GM12878 (cell line): ENCODE data around the gene MX1. TPM values are rescaled to one million over a fixed set of nuclear protein-coding genes. Genes with fewer than 3 reads are reported as not detected.
A peak's percentile ranks its signal among the peaks of the same experiment; 100 is the strongest.

Experiments
- ATAC-seq: fragments of 200-7000 bp; cut with Tn5 transposase; 3 replicates; pipeline ENCODE4 v1.9.1; 2020; ENCODE audit warnings: mild to moderate bottlenecking, moderate library complexity
- BruUV-seq: library from RNA; stranded (reverse); fragments of 400-500 nt; replicated peaks from 2 replicates; lab custom pipeline; 2021; lab: Mats Ljungman, UMichigan
- CTCF ChIA-PET: fragments of 300-600 bp; sonication (Branson Sonifier 250); formaldehyde crosslinking; extraction: SDS; loops from one replicate; lab custom pipeline; 2021; ENCODE audit warnings: inconsistent platforms; lab: Yijun Ruan, JAX
- POLR2A ChIA-PET: fragments of 350-600 bp; formaldehyde crosslinking; extraction: SDS; loops from one replicate; lab custom pipeline; 2021; ENCODE audit warnings: inconsistent platforms; lab: Charles Lee
- RAD21 ChIA-PET: fragments of 300-600 bp; sonication (Branson Sonifier 250); formaldehyde crosslinking; loops from one replicate; lab custom pipeline; 2023; ENCODE audit warnings: antibody characterized with exemption; ENCODE audit not compliant: unreplicated experiment; lab: Charles Lee
- SMC1A ChIA-PET: fragments of 300-600 bp; sonication (Branson Sonifier 250); formaldehyde crosslinking; loops from one replicate; lab custom pipeline; 2023; ENCODE audit not compliant: unreplicated experiment, uncharacterized antibody; lab: Charles Lee
- DNase-seq: peaks from one replicate; pipeline ENCODE4 v3.0.0-alpha.2; 2011; ENCODE audit warnings: low read depth, low spot score
- FAIRE-seq: peaks from 3 replicates; lab custom pipeline; 2011; peaks lifted over from hg19 to GRCh38; lab: Jason Lieb, UNC
- H2AFZ ChIP-seq: 2 replicates; pipeline ENCODE4 v1.6.0; 2011; ENCODE audit warnings: low read depth, low read length, control low read depth; ENCODE audit not compliant: control insufficient read depth
- H3K27ac ChIP-seq: 2 replicates; pipeline ENCODE4 v1.5.1; 2011; ENCODE audit warnings: control low read depth; ENCODE audit not compliant: control insufficient read depth, insufficient read depth
- H3K27me3 ChIP-seq, 2 experiments: replicated peaks in 1 of 2; 2 replicates each; pipeline versions ENCODE4 v1.6.0 to v1.6.1; 2011; ENCODE audit warnings: low read length in 1 of 2; ENCODE audit not compliant: control insufficient read depth in 2 of 2, insufficient read depth in 2 of 2
- H3K36me3 ChIP-seq, 2 experiments: 2 replicates each; pipeline ENCODE4 v1.5.1; 2011; ENCODE audit warnings: low read length in 1 of 2; ENCODE audit not compliant: control insufficient read depth in 2 of 2, insufficient read depth in 2 of 2
- H3K4me1 ChIP-seq: 2 replicates; pipeline ENCODE4 v1.6.1; 2011; ENCODE audit warnings: mild to moderate bottlenecking, low read length, moderate library complexity, mixed read lengths; ENCODE audit not compliant: control insufficient read depth, insufficient read depth
- H3K4me2 ChIP-seq: 2 replicates; pipeline ENCODE4 v1.6.0; 2011; ENCODE audit warnings: control low read depth; ENCODE audit not compliant: control insufficient read depth, insufficient read depth
- H3K4me3 ChIP-seq: fragments of 200-600 bp; sonication (generic); 2 replicates; pipeline ENCODE4 v1.5.1; 2016
- H3K79me2 ChIP-seq: 2 replicates; pipeline ENCODE4 v1.6.0; 2011; ENCODE audit warnings: low read length; ENCODE audit not compliant: control insufficient read depth, insufficient read depth
- H3K9ac ChIP-seq: 2 replicates; pipeline ENCODE4 v1.8.0; 2011; ENCODE audit warnings: low read length, control low read depth, mixed read lengths; ENCODE audit not compliant: control insufficient read depth, insufficient read depth
- H3K9me3 ChIP-seq: replicated peaks from 3 replicates; pipeline ENCODE4 v1.5.1; 2011; ENCODE audit warnings: mild to moderate bottlenecking, low read length; ENCODE audit not compliant: control insufficient read depth, insufficient read depth
- H4K20me1 ChIP-seq: 2 replicates; pipeline ENCODE4 v1.6.0; 2011; ENCODE audit not compliant: control insufficient read depth, insufficient read depth
- CBX3 ChIP-seq: fragments of 200-600 bp; sonication (generic); IDR thresholded peaks from 2 replicates; pipeline ENCODE4 v1.6.1; 2016; ENCODE audit warnings: low read depth, borderline replicate concordance
- KDM1A ChIP-seq: fragments of 200-600 bp; sonication (generic); IDR thresholded peaks from 2 replicates; pipeline ENCODE4 v1.6.1; 2016; ENCODE audit warnings: borderline replicate concordance
- MEF2B ChIP-seq: fragments of 450-650 bp; IDR thresholded peaks from 2 replicates; pipeline ENCODE4 v1.6.1; 2018; ENCODE audit warnings: mild to moderate bottlenecking, moderate library complexity; ENCODE audit not compliant: partially characterized antibody, poor library complexity, severe bottlenecking
- NBN ChIP-seq: fragments of 450-650 bp; IDR thresholded peaks from 2 replicates; pipeline ENCODE4 v1.6.1; 2016
- NFYA ChIP-seq: IDR thresholded peaks from 2 replicates; pipeline ENCODE4 v1.6.1; 2011; ENCODE audit warnings: low read depth, mild to moderate bottlenecking, low read length, improper control_type of control experiment, borderline replicate concordance
- NFYB ChIP-seq: IDR thresholded peaks from 2 replicates; pipeline ENCODE4 v1.6.1; 2011; ENCODE audit warnings: low read depth, mild to moderate bottlenecking, low read length, improper control_type of control experiment, moderate library complexity; ENCODE audit not compliant: insufficient read depth
- PBX3 ChIP-seq: IDR thresholded peaks from 2 replicates; pipeline ENCODE4 v1.6.1; 2011; ENCODE audit warnings: mild to moderate bottlenecking, low read depth, low read length, moderate library complexity; ENCODE audit not compliant: insufficient replicate concordance
- RCOR1 ChIP-seq: conservative IDR thresholded peaks from 2 replicates; pipeline ENCODE4 v1.6.1; 2012; ENCODE audit warnings: low read depth, low read length, improper control_type of control experiment
- SIX5 ChIP-seq: IDR thresholded peaks from 2 replicates; pipeline ENCODE4 v1.6.1; 2011; ENCODE audit warnings: mild to moderate bottlenecking, low read depth, low read length, moderate library complexity; ENCODE audit not compliant: severe bottlenecking
- SMAD5 ChIP-seq: IDR thresholded peaks from 2 replicates; pipeline ENCODE4 v1.6.1; 2016; ENCODE audit warnings: antibody characterized with exemption, low read depth
- SMC3 ChIP-seq: IDR thresholded peaks from 2 replicates; pipeline ENCODE4 v1.6.1; 2011; ENCODE audit warnings: low read length, improper control_type of control experiment, borderline replicate concordance
- SUPT20H ChIP-seq: IDR thresholded peaks from 2 replicates; pipeline ENCODE4 v1.6.1; 2011; ENCODE audit warnings: low read depth, mild to moderate bottlenecking, low read length, moderate library complexity, borderline replicate concordance; ENCODE audit not compliant: control insufficient read depth
- SUZ12 ChIP-seq: fragments of 200-600 bp; sonication (generic); IDR thresholded peaks from one replicate; pipeline ENCODE4 v1.6.1; 2018; ENCODE audit warnings: antibody characterized with exemption, mild to moderate bottlenecking; ENCODE audit not compliant: unreplicated experiment
- WGBS: methylation state at CpG from one replicate; pipeline ENCODE4 v1.1.6; 2016; ENCODE audit warnings: low lambda C conversion rate; ENCODE audit not compliant: insufficient replicate concordance, insufficient coverage; ENCODE audit errors: missing lambda C conversion rate; 5-methylcytosine and 5-hydroxymethylcytosine counted together
- in situ Hi-C: fragments of 300-500 bp; cut with MboI; formaldehyde crosslinking; loops from 9 replicates; pipeline ENCODE4 v1.14.3; 2018; ENCODE audit warnings: mixed read lengths
- intact Hi-C: fragments of 100-400 bp; cut with micrococcal nuclease; formaldehyde crosslinking; loops from one replicate; pipeline ENCODE4 v1.14.2; 2022; ENCODE audit not compliant: unreplicated experiment
- polyA plus RNA-seq, 11 experiments: library from polyadenylated mRNA; depleted of rRNA in 4 of 11; unstranded in 6 of 11; stranded (reverse) in 5 of 11; fragments of >200 nt; fragmentation: Nextera tagmentation in 4 of 11; fragmentation: Illumina TruSeq in 1 of 11; extraction: Ambion mirVana in 4 of 11; extraction: Trizol in 1 of 11; gene quantifications; 1 replicate in 1 of 11; 2 replicates in 10 of 11; pipeline versions ENCODE4 v1.2.1 to v1.2.3, GENCODE V29; 2011 to 2016; ENCODE audit warnings: inconsistent platforms in 2 of 11, missing spikeins in 2 of 11, low read depth in 1 of 11
- total RNA-seq, 4 experiments: library from RNA; depleted of rRNA in 3 of 4; stranded (reverse); fragments of >200 nt in 3 of 4; fragmentation: Illumina TruSeq in 1 of 4; extraction: Trizol in 1 of 4; gene quantifications; 2 replicates each; pipeline versions ENCODE4 v1.2.1 to v1.2.3, GENCODE V29; 2013 to 2021

The MX1 gene
- total and polyA plus RNA-seq, 10 of the 15 experiments (the other 5 are each of a cell fraction or from before 2014, with no cell fraction given): 75.9 to 385 (median 302) TPM

GRCh38 chr21:41453761-41454160, 27.7 kb downstream of the MX1 start:
- no peak for ATAC-seq
- peaks cover 27 to 66% of the 10 kb centered on the region in 2 experiments for H3K36me3 ChIP-seq
- CTCF ChIA-PET: no interaction called here

More at GRCh38 chr21:41453761-41454160, 27.7 kb downstream of the MX1 start:
- H4K20me1 ChIP-seq: peaks cover 10% of the 10 kb centered on the region
- no peaks in the 10 kb centered on the region for H3K27me3 ChIP-seq
- SMC1A ChIA-PET: interaction anchor here (1.3 kb wide), 1 partner anchor 35 kb away, joined by 3 read pairs; no protein-coding TSS in a partner anchor
- DNase-seq (no peak), FAIRE-seq (no peak)
- H2AFZ ChIP-seq: no peak overlapping the region
- H3K4me2 ChIP-seq: no peak overlapping the region
- H3K27ac ChIP-seq: no peak overlapping the region
- H3K4me1 ChIP-seq: no peaks in the 10 kb centered on the region
- no peak overlapping the region for H3K4me3 ChIP-seq
- WGBS: 78% methylated on average over 3 of the region's 3 CpGs
- intact Hi-C loops: no loop called here
- no peak overlapping the region for H3K9ac ChIP-seq
- no peaks in the 10 kb centered on the region for H3K79me2 ChIP-seq
- no peaks in the 10 kb centered on the region for H3K9me3 ChIP-seq
- RAD21 ChIA-PET: interaction anchor here (1.3 kb wide), 1 partner anchor 171 kb away, joined by 3 read pairs; no protein-coding TSS in a partner anchor
- TSS peak; percentile 16 for BruUV-seq
- no peak for TF ChIP-seq MEF2B
- TF ChIP-seq SMAD5: no peak
- TF ChIP-seq NFYB: no peak
- TF ChIP-seq PBX3: no peak
- no peak for TF ChIP-seq CBX3
- no peak for TF ChIP-seq NBN
- TF ChIP-seq SIX5: no peak
- TF ChIP-seq KDM1A: no peak
- TF ChIP-seq SUPT20H: no peak
- no peak for TF ChIP-seq RCOR1
- TF ChIP-seq SUZ12: no peak
- no peak for TF ChIP-seq SMC3
- TF ChIP-seq NFYA: no peak
- in situ Hi-C loops: no loop called here
- POLR2A ChIA-PET: no interaction called here
